GM18870 (cell line): Measurements from ENCODE around the gene CCDC106.

ENCODE experiments used
- ATAC-seq: cut with Tn5 transposase; IDR thresholded peaks from one replicate; pipeline ENCODE4 v1.9.1; 2021; ENCODE audit warnings: moderate library complexity; ENCODE audit not compliant: unreplicated experiment

The CCDC106 gene

DNA sequence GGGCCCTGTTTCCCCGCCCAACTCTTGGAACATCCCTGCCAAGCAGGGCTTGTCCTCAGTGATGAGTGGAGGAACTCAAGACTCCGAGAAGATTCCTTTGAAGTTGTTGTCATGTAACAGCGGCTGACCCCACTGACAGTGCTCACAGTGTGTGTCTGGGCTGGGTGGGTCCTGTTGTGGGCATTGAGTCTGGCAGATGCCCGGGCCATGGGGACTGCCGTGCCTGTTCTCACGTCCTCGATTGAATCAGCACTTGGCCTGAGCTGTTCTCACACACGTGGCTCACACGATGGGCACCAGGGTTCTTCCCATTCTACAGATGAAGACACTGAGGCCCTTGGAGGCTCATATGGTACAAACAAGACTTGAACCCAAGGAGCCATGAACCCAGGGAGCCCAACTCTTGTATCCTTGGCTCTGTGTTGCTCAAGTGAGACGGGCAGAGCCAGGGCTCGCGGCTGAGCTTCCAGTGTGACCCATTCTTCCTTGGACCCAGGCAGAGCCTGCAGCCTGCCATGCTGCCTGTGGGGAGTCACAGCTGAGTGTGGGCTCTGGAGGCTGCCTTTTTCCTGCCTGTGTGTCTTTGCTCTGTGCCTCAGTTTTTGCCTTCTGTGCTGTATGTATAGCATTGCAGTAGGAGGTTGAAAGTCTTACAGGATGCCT, 18.5 kb downstream of the CCDC106 start:
- ATAC-seq = no peak

DNA sequence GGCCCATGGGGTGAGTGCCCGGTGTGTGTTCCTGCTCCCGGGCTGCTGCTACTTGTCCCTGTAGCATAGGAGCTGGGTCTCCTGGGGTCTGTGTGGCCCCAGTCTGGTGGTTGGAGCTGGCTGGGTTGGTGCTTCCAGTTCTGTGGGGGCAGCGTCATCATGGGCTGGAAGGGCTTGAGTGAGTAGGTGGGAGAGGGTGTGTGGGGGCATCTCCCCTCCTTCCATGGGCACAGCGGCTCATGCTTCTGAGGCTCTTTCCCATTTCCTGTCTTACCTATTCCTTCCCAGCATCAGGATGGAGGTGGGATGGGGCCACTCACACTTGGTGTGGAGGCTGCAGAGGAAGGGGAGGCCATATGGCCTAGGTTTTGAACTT, 19.0 kb downstream of the CCDC106 start:
- ATAC-seq = no peak

DNA sequence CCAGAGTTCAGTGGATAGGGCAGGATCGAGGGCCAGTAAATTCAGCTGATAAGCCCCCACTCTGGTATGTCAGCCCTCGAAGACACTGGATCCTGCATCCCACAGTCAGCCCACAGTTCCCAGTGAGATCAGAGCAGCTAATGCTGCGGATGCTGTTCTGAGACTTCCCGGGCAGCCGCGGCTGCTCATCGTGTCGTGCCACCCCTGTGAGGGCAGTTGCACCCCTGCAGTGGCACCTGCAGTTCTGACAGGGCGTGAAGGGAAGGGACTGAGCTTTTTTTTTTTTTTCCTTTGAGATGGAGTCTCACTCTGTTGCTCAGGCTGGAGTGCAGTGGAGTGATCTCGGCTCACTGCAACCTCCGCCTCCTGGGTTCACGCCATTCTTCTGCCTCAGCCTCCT, 19.5 kb downstream of the CCDC106 start:
- no peak for ATAC-seq

DNA sequence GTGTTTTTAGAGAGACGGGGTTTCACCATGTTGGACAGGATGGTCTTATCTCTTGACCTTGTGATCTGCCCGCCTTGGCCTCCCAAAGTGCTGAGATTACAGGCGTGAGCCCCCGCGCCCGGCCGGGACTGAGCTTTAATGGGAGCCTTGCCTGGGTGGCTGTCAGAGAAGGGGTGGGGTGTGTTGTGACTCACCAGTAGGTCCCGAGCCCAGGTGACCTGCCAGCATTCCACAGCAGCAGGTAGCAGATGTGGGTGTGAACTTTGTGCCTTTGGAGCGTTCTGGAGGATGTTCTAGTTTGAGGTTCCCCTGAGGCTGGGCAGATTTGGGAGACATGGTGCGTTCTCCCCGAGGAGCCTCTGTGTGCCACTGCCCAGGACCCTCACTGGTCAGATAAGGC, 19.9 kb downstream of the CCDC106 start:
- ATAC-seq = no peak

DNA sequence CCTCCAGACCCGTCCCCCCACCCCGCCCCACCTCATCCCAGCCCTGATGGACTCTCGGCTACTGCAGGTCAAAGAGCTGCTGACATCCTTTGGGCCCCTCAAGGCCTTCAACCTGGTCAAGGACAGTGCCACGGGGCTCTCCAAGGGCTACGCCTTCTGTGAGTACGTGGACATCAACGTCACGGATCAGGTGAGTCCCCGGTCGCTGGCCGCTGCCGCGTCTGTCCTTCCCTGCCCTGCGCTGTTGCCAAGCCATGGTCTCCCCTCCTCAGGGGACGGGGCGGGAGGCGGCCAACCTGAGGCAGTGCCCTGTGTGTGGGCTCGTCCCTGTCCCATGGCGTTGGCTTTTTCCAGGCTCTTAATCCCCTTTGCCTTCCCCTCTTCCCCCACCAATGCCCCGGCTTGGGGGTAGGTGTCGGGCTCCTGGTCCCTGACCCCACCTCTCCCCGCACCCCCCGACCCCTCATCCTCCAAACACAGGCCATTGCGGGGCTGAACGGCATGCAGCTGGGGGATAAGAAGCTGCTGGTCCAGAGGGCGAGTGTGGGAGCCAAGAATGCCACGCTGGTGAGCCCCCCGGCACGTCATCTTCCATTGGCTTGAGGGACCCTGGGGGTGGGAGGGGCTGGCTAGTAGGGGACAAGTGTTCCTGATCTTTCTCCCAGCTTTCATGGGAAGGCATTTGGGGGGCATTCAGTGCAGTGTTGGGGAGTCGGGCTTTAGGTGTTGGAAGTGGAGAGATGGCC, 20.8 kb downstream of the CCDC106 start:
- no peak for ATAC-seq

DNA sequence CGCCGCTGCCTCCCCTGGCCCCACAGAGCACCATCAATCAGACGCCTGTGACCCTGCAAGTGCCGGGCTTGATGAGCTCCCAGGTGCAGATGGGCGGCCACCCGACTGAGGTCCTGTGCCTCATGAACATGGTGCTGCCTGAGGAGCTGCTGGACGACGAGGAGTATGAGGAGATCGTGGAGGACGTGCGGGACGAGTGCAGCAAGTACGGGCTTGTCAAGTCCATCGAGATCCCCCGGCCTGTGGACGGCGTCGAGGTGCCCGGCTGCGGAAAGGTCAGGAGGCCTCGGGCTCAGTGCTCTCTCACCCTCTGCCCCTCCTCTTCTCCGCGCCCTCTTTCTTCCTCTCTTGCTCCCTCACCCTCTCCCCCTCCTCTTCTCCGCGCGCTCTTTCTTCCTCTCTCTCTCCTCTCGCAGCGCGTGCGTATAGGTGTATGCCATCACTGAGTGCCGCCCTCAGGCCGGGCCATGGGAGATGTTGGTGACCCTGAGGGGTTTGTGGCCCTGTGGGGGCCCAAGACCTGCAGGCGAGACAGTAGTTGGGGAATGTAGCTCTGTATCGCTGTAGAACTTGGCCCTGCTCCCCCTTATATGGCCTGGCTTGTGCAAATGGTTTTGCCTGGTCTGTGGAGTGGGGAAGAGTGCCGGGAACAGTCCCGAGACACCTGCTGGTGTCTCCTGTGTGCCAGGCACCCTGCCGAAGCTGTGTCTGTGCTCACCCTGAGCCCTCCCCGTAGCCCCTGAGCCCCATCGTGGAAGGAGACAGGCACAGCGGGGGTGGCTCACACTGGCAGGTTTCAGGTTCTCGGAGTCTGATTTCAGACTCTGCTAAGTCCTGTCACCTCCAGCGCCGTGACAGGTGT, 21.6 kb downstream of the CCDC106 start:
- no peak for ATAC-seq

DNA sequence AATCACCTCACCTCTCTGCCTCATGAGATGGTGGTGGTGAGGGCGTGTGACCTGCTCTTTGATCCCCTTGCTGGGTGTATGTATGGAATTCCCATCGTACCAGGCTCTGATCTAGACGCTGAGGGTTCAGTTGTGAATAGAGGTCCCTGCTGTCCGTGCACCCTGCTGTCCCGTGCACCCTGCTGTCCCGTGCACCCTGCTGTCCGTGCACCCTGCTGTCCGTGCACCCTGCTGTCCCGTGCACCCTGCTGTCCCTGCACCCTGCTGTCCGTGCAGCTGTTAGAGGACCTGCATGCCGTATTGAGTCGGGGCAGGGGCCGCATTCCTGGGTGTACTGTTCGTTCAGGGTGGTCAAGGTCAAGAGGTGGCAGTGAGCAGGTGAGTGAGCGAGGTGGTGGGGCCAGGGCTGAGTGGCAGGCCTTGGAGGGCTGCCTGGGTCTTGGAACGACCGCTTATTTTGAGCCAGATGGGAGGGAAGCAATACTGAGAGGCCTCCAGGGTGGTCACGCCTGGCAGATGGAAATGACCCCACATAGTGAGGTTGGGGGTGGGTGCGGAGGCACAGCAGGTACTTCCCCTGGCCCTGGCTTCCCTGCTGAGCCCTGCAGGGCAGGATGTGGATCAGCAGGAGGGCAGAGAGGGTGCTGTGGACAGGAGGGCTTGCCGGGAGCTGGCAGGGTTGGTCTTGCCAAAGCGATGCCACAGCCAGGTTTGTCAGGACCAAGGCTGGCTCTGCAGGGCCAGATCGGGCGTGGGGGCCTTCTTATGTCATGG, 22.5 kb downstream of the CCDC106 start:
- no peak for ATAC-seq

DNA sequence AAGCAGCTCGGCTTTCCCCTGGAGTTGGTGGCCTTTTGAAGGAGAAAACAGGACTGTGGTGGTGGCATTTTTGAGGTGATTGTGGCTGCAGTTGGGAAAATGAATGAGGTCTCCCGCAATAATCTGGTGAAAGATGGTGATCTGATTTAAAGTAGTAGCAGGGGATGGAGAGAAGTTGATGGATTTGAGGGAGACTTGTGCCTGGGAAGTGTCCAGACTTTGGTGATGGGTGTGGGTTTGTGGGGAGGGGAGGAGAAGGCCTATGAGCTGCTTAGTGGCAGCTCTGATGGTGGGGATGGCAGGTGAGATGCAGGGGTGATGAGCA, 23.0 kb downstream of the CCDC106 start:
- ATAC-seq = no peak

DNA sequence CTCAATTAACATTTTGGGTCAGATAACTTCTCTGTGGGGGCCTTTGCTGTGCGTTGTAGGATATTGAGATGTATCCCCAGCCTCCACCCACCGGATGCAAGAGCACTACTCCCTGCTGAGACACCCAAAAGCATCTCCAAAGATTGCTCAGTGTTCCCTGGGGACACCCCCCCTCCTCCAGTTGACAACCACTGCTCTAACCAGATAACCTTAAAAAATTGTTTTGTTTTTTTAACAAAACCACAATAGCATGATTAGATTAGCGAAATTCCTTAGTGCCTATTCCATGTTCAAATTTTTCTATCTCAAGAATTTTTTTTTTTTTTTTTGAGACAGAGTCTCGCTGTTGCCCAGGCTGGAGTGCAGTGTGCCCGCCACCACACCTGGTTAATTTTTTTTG, 24.4 kb downstream of the CCDC106 start:
- ATAC-seq = no peak

DNA sequence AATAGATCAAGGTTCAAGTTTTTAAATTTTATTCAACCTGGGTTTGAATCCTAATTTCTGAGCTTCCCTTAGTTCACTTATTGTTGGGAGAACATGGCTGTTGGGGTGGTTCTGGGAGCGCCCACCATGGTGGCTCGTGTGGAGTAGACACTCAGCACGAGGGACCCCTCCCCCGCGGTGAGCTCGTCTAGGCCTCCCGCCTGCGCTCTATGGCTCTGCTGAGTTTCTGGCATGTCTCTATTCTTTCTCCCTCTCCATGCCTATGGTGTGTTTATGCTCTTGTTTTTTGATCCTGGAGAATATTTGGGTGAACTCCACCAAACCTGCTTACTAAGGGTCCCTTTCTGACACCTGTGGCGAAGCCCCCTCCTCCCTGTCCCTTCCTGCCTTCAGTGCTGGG, 25.5 kb downstream of the CCDC106 start:
- ATAC-seq = no peak

DNA sequence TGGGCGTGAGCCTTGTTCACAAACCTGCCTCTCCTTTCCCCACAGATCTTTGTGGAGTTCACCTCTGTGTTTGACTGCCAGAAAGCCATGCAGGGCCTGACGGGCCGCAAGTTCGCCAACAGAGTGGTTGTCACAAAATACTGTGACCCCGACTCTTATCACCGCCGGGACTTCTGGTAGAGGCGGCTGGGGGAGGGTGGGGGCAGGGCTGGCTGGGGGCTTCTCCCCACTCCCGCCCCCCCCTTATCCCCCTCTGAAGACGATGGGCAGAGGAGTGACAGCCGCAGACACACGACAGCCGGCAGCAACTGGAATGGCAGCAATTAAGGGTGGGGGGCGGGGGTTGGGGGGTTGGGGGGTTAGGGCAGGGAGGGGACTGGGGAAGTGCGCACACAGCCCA, 25.9 kb downstream of the CCDC106 start:
- no peak for ATAC-seq

DNA sequence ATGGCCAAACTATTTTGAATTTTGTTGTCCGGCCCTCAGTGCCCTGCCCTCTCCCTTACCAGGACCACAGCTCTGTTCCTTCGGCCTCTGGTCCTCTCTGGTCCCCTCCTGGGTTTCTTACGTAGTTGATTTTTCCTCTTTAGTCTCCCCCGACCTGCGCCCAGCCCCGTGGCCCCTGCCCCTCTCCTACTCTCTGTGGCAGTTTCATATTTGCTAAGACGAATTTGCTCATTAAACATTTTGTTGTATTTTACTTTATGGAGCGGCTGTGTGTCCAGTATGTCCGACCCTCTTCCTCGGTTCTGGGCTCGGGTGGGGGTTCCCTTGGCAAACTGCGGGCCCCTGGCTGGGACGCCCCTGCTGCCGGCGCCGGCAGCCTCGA, 26.4 kb downstream of the CCDC106 start:
- no peak for ATAC-seq

DNA sequence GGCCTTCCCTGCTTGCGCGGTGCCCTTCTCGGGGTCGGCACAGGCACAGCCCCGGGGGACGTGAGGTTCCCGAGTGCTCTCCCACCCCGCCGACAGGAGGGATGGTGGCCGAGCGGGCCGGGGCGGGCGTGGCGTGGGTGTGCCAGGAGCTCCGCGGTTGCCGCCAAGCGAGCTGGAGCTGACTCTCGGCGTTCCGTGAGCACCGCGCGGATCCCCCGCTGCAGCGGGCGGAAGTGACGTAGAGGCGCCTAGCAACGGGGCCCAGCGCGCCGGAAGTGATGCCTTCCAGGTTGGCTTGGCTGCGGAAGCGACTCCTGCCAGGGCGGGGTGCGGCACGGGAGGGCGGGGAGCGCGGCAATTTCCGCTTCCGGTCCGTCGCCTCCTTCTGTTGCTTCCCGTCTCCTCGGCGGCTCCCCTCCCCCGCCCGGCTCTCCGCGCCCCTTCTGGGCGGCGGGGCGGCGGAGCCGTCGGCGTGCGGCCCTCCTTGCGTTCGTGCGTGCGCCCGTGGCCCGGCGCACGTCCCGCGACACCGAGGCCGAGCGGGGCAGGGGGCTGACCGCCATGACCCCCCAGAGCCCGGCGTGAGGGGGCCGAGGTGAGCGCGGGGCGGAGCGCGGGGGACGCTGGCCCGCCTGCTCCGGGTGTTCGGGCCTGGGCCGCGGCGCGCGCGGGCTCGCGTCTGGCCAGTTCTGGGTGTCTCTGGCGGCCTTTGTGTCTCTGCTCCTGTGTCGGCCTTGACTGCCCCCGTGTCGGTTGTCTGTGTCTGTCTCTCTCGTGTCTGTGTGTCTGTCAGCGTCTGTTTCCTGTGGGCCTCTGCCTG, 27.0 kb downstream of the CCDC106 start, which contains the start of gene EPN1:
TSS of gene EPN1 (plus strand) at position 386 of the 820 bp plus-strand sequence. CDS start 3,402 bp downstream, outside the sequence.
- peak; percentile 47 for ATAC-seq

DNA sequence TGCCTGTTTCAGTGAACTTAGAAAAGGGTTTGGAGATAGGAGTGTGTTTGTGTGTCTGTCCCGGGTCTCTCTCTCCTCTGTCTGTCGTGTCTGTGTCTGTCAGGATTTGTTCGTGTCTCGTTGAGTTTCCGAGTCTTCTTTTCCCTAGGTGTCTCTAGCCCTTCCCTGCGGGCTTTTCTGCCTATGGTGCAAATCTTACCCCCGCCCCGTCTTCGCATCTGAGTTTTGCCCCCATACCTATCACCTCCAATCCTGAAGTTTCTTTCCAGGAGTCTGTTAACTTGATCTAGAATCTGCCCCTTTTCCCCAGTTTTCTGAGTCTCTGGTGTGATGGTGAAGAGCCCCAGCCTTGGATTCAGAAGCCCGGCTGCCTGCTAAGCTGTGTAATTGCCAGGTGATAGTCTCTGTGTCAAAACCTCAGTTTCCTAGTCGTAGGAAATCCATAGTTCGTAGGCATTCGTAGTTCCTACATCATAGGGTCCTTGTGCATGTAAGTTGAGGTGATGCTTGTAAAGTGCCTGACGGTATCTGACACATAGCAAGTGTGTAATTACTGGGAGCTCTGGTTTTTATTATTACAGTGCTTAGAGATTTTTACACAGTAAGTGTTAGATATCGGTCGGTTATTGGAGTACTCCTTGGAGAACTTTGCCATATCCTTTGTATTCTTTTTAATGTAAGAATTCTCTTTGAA, 27.8 kb downstream of the CCDC106 start:
- no peak for ATAC-seq

DNA sequence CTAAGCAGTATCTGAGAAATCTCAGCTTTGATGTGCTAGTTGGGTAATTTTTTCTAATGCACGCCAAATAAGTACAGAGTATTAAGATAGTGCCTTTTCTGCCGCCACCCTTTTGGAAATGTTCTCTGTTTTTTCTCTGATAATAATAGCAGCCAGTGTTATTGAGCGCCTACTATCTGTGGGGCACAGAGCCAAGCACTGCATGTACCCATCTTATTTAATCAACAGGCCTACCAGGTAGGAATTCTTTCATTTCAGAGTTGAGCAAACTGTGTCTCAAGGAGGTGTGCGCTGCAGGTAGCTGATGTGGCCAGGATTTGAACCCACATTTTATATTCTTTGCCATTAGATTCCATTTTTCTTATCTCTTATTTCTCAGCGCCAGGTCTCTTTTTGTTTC, 28.4 kb downstream of the CCDC106 start:
- no peak for ATAC-seq

DNA sequence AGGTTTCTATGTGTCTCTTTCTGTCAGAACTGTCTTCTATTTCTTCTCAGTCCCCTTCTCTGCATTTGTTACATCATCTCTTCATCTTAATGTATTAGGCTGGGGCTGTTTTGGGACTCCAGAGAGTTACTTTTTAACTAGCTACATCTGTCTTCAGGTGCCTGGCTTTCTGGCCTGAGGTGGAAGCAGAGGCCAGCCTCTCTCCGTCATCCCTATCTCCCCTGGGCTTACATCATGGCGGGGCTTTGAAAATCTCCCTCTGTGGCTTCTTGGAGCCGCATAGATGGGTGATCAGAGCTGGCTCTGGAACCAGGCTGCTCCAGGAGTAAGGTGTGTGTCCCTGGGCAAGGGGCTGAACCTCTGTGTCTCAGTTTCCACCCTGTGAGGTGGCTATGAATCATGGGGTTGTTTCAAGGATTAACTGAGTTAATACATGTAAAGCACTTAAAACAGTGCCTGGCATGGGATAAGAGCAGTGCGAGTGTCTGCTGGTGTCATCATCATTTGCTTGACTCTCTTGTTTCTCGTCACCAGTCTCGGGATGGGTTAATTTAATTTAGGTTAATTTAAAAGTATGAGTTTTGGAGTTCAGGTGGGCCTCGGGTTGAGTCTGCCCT, 29.0 kb downstream of the CCDC106 start:
- ATAC-seq = no peak

DNA sequence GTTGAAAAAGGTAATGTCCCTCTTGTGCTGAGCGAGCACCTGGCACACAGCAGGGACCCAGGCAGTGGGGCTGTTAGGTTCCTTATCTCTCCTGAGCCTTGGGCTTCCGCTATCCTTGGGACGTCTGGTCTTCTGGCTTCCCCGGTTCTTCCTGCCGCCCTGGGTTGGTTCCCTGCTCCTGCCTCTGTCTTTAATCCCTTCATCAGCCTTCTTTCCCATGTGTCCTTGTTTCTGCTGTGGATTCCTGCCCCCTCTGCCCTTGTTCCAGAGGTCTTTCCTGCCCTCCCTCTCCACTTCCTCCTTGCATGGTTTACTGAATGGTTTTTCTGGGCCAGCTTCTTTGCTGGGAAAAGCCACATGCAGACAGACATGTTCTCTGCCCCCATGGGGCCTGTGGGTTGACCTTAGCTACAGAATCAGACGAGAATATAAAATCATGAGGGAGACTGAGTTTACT, 29.6 kb downstream of the CCDC106 start:
- no peak for ATAC-seq

DNA sequence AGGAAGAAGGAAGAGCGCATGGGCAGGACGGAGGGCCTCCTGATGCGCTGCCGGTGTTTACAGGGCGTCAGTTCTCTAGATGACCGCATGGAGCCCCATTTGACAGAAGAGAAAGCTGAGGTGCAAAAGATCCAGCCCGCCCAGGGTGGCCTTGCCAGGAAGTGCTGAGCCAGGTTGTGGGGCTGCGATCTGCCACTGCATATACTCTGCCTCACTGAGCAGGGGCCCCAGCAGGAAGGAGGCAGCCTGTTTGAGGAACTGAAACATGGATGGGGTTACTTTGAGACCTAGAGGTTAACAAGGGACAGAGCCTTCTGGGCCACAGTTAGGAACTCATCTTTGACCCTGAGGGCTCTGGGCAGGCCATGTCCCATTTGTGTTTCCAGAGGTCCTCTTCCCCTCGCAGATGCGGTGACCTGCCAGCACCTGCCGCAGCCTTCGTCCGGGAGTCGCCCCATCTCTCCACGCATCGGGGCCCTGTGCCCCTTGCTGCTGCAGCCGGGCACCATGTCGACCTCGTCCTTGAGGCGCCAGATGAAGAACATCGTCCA, 30.2 kb downstream of the CCDC106 start:
- peak; percentile 68 for ATAC-seq
